SH-SY5Y (cell line): ENCODE results near the gene IFIT2.
A peak's percentile ranks its signal among the peaks of the same experiment; 100 is the strongest.

Source experiments
- GATA2 ChIP-seq: IDR thresholded peaks from 2 replicates; pipeline ENCODE4 v1.6.1; 2011; ENCODE audit warnings: mild to moderate bottlenecking, low read depth, low read length
- GATA3 ChIP-seq: IDR thresholded peaks from 2 replicates; pipeline ENCODE4 v1.6.1; 2011; ENCODE audit warnings: low read depth, mild to moderate bottlenecking, low read length, moderate library complexity

IFIT2 gene

DNA sequence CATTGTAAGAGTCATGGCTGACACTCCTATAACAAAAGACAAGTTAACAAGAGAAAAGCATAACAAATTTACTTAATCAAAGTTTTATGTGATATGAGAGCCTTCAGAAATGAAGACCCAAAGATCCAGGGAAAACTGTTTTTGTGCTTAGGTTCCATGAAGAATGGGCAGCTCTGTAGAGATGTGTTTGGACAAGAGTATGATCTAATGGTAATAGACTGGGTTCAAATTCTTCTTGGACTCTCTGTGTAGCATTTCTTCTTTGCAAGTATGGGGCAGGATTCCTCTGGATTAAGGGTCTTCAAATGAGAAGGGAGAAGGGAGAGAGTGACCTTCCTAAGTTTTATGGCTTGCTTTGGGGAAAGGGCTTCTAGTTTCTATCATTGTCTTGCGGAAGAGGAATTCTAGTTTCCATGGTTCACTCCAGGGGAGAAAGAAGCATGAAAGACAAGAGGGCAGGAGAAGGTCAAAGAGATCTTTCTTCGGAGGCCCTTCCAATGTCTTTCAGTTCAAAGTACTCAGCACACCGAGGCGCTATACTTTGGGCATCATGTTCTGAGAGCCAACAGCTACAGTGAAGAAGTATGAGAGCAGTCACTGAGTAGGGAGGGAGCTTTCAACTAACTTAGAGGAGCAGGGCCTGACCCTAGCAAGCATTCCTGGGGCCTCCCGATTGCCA lies 41.4 kb downstream of the IFIT2 start:
- TF ChIP-seq GATA3 (no peak), GATA2 (no peak)

- TF ChIP-seq GATA2 (no peak), GATA3 (no peak)
These were observed 42.3 kb downstream of the IFIT2 start for GRCh38 chr10:89344156-89344555.

- no peak for TF ChIP-seq GATA3
- no peak for TF ChIP-seq GATA2
These were observed 43.6 kb downstream of the IFIT2 start for GRCh38 chr10:89345367-89346000.

GRCh38 chr10:89346405-89347254 lies 44.8 kb downstream of the IFIT2 start:
- TF ChIP-seq GATA3 (no peak), GATA2 (no peak)

DNA sequence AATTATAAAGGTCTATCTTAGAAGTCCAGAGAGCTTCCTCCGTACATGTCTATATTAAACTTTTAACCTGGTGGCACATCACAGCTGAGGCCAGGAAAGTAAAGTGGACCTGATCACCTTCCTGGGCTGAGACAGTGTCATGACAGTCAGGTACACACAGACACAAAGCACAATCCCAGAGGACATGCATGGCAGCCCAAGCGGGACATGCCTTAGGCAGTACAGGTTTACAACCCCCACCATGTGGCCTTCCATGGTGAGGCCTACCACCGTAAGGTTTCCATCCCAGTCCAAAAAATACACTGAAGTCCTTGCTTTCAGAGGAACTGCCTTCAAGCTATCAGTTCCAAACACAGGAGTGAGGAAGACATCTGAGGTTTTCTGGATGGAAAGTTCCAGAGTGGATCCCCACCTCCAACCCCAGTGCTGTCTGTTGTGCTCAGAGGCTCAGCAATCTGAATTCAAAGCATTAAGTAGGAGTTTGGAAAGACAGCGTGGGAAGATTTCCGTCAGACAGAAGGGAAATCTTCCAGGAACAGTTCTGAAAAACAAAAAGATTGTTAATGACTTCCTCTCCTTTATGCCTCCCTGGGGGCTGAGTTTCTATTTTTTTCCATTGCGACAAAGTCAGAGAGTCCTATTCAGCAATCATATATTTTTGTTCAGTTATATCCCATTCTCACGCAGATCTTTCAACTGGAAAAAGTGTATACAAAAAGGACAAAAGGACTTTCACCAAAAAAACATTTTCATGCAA lies 46.0 kb downstream of the IFIT2 start:
- TF ChIP-seq GATA2 = no peak
- no peak for TF ChIP-seq GATA3

GRCh38 chr10:89348481-89348880 lies 46.6 kb downstream of the IFIT2 start:
- TF ChIP-seq GATA3 = no peak
- TF ChIP-seq GATA2 = no peak

- TF ChIP-seq GATA2 (no peak), GATA3 (no peak)
These were observed 47.1 kb downstream of the IFIT2 start for GRCh38 chr10:89348975-89349374.

DNA sequence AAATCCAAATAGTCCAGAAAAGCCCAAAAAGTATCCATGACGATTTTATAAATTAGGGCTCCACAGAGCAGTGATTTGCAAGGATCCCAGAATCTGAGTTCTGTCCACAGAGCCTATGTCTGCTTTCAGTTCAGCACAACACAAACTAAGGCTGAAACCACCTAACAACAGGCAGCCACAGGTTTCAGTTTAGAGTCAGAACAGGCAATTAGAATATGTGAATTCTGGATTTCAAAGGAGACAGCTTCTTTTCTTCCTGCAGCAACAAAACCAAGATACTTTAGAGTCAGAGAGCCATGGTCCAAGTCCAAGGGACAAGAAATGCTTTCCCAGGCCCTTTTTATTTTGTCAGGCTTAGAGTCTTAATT lies 49.5 kb downstream of the IFIT2 start:
- TF ChIP-seq GATA3 = no peak
- no peak for TF ChIP-seq GATA2

DNA sequence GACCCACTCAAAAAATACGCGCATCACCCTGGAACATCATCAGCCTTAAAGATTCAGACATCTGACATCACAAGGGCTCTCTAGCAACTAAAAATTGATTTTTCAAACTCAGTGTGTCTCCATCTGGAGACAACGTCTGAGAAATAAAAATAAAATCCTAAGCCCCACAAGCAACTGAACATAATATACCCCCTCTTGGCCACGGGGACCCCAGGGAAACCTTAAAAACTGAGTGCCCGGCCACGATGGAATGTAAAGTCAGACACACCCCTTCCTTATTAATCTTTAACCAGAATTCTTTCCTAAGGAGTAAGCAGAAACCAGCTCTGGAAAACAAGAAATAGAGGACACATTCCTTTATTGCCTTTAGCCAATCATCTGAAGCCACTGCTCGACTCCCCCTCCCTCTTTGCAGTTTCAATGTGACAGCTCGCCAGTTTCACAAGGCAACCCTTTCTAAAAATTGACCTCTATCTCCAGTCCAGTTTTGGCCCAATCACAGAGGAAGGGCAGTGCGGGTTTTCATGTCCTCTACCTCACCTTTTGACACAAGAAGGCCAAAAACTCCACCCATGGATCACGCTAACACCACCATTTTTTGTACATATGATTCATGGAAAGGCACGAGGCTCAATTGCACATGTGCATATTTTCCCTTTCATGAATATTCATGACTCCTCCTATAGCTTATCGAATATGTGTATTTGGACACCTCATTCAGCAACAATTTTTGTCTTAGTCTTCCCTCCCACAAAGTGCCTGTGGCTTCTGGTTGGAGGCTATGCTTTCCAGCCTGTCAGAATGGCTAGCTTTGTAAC lies 50.1 kb downstream of the IFIT2 start:
- TF ChIP-seq GATA2 (no peak), GATA3 (no peak)

DNA sequence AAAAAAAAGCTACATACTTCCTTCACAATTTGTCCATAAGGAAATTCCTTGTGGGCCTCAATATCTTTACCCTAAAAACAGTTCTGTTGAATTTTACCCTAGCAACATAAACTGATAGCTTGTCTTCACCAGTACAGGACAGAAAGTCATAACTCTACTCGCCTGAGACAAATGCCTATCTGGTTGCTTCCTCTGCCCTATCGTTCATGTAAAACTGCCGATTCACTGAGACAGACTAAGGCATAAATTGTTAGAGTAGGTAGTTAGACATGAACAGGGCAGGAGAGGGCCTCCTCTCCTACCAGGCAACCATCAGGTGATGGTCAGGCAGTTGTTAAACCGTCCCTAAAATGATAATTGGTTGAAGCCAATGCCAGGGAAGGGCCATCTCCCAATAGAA lies 51.0 kb downstream of the IFIT2 start:
- no peak for TF ChIP-seq GATA3
- TF ChIP-seq GATA2 = no peak

DNA sequence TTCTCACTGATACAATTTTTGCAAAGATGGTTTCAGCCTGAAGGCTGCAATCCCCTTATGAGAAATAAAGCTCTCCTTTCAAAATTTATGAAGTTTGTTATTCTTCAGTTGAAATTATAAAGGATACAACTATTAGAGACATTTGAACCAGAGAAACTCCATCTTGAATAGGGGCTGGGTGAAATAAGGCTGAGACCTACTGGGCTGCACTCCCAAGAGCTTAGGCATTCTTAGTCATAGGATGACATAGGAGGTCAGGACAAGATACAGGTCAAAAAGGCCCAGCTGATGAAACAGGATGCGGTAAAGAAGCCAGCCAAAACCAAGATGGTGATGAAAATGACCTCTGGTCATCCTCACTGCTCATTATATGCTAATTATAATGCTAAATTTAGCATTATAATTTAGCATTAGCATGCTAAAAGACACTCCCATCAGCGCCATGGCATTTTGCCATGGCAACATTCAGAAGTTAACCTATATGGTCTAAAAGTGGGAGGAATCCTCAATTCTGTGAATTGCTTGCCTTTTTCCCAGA lies 53.6 kb downstream of the IFIT2 start:
- TF ChIP-seq GATA2 = no peak
- no peak for TF ChIP-seq GATA3

DNA sequence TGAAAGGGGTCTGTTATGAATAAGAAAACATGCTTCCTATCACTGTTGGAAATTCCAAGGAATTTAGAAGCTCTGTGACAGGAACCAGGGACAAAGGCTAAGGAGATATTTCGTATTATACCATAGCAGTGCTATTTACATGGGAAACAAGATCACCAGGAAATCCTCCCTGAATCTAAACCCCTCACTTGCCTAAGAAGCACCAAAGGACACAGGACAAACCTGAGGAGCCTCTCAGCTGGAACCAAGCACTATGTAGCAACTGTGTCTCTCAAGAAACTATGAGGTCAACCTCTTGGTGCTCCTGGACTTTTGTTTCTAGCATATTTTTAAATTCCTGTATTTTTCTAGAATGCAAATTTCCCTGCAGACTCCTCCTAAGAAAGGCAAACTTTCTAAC lies 55.2 kb downstream of the IFIT2 start:
- TF ChIP-seq GATA2 (no peak), GATA3 (no peak)

- TF ChIP-seq GATA3 (0 out of 2 replicates have a peak, but pooled peaks have one; percentile 39), GATA2 (peak; percentile 40; the same call in 1 of the 2 replicates)
These were observed 56.1 kb downstream of the IFIT2 start for GRCh38 chr10:89357975-89358374.
